GM18951 (cell line): ENCODE results near the gene PPP1R2C.

ENCODE experiments used
- POLR2A ChIP-seq: IDR thresholded peaks from 4 replicates; pipeline ENCODE4 v1.6.1; 2011; ENCODE audit warnings: mild to moderate bottlenecking; ENCODE audit not compliant: insufficient read length, insufficient read depth; ENCODE audit errors: extremely low read depth
- in situ Hi-C: fragments of 300-500 bp; cut with MboI; formaldehyde crosslinking; loops from one replicate; pipeline ENCODE4 v1.12.0; 2022; ENCODE audit warnings: low sequenced_read_pairs, mixed read lengths, inconsistent platforms; ENCODE audit not compliant: unreplicated experiment

The PPP1R2C gene

DNA sequence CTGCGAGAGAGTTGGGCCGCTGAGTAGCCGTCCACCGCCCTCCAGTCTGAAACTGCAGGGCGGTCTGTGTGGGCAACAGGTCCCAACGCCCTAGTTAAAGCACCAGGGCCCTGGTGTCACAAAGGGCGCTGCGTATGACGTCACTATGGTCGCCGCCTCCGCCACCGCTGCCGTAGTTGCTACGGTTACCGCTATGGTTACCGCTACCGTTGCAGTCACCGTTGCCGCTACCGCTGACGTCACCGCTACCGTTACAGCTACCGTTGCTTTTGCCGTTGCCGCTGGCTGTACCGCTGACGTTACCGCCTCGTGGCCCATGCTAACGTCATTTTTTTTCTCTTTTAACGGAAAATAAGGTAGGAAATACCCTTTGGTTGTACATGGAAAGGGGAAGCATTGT lies at the start of gene PPP1R2C:
PPP1R2C (minus strand) TSS at position 68 of the 400 bp plus-strand sequence. CDS start 84 bp downstream, outside the sequence.
- in situ Hi-C loops = no loop called here
- TF ChIP-seq POLR2A = no peak

DNA sequence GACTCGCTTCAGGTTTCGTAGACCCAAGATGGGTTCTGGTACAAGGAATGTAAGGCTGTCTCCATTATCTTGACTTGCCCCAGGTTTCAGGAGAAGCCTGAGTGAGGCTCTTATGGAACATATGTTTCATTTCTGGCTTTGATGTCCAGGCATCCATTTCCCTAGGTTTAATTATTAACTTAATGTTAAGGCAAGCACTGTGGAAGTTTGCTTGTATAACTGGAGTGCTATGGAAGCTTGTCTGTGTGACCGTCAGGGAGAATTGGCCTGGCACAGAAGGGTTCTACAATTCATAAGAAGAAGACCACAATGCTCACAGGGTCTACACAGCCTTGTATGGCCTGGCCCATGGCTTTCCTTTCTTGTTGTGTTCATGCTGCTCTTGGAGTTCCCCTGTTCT lies 47.2 kb upstream of the PPP1R2C start:
- in situ Hi-C loops = no loop called here
- no peak for TF ChIP-seq POLR2A

DNA sequence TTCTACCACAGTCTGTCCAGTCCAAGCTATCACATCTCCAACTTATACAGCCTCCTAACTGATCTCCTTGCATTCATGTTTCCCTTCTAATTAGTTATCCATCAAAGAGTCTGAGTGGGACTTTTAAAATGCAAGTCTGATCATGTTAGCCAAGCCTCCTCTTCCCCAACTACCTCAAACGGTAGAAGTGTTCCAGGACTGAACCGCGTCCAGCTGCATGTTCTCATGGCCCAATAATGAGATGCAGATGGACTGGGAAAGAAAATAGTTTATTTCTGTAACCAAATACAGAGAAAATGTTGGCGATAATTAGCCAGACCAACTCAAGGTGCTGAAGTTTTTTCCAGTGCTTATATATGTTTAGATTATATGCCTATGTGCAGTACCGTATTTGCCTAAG lies 46.6 kb upstream of the PPP1R2C start:
- TF ChIP-seq POLR2A = no peak
- in situ Hi-C loops = no loop called here

DNA sequence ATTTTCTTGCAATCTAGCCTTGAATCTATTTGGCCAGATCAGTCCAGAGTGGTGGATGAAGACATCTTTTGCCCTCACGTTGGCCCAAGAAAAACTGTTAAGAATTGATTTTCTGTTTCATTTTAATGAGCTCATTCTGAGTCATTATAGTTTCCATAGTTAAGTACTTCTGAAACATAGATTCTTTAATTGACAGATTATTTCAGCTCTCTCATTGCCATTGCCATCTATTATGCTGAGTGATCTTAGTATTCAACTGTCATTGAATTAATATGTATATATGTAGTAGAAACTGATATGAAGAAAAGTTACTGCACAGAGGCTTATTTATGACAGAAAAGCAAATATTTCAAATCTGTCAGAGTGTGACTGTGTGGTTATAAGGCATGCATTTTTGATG lies 45.5 kb upstream of the PPP1R2C start:
- in situ Hi-C loops = no loop called here
- TF ChIP-seq POLR2A = no peak

DNA sequence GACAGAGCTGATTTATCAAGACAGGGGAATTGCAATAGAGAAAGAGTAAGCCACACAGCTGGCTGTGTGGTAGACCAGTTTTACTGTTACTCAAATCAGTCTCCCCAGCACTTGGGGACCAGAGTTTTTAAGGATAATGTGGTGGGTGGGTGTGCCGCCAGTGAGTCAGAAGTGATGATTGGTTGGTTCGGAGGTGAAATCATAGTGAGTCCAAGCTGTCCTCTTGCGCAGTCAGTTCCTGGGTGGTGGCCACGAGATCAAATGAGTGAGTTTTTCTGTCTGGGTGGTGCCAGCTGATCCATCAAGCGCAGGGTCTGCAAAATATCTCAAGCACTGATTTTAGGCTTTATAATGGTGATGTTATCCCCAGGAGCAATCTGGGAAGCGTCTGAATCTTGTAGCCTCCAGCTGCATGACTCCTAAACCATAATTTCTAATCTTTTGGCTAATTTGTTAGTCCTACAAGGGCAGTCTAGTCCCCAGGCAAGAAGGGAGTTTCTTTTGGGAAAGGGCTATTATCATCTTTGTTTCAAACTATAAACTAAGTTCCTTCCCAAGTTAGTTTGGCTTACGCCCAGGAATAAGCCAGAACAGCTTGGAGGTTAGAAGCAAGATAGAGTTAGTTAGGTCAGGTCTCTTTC lies 44.0 kb upstream of the PPP1R2C start:
- in situ Hi-C loops = no loop called here
- no peak for TF ChIP-seq POLR2A

DNA sequence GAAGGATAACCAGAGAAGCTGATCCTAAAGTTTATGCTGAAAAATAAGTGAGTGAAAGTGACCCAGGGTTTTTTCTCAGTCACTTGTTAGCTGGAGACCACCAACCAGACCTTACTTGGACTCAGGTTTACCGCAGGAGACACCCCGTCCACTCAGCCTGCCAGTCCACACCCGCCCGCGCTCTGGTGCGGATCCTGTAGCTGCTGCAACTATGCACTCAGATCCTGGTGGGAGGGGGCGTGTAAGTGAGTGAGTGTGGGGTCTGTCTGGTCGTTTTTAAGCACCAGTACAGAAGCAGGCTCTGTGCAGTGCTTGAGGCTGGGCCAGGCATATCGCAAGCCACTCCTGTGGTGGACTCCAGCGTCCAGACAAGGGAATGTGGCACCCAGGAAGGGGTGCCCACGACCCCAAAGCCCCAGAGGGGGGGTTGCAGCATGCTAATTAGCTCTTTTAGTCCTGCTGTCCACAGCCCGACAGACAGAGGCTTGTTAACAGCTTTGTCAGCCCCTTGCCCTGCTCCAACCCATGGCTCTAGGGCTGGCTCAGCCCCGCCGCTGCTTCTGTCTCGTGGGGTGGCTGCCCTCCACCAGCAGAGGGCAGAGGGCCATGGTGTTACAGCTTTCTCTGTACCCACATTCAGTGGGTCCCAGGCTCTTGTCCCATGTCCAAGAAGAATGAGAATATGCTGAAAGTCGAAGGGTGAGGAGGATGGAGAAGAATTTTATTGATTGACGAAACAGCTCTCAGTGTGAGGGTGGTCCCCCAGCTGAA lies 40.4 kb upstream of the PPP1R2C start:
- in situ Hi-C loops = no loop called here
- TF ChIP-seq POLR2A = no peak

DNA sequence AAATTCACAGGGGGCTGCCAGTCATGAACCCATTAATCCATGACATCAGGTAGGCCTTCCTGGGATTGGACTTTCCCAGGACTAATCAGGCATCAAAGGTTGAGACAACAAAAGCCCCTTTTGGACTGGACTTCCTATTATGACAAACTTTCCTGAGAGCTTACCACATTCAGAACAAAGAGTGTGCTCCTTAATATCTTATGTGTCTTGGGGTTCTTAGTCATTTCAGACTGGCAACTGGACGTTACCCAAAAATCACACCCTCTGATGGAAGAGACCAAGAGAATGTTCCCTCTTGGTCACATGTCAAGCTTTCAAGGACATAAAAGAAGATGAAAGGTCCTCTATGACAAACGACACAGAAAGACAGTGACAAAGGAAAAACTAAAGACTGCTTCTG lies 31.6 kb upstream of the PPP1R2C start:
- TF ChIP-seq POLR2A = no peak
- in situ Hi-C loops = no loop called here

DNA sequence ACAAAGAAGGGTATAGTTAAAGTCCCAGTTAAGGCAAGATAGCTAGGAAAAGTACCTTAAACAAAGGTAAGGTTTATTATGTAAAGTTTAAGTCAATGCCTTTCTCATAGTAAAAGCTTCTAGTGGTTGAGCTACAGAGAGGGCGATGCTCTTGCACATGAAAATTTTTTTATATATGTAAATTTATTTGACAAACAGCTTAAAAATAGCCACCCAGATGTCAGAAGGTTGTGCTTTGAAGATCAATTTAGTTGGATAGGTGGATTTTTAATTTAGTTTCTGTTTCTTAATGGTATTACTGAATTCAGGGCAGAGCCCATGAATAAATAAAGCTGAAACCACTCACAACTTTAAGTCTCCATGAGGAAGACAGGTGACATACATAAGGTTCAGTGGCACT lies 29.4 kb upstream of the PPP1R2C start:
- no peak for TF ChIP-seq POLR2A
- in situ Hi-C loops = no loop called here

DNA sequence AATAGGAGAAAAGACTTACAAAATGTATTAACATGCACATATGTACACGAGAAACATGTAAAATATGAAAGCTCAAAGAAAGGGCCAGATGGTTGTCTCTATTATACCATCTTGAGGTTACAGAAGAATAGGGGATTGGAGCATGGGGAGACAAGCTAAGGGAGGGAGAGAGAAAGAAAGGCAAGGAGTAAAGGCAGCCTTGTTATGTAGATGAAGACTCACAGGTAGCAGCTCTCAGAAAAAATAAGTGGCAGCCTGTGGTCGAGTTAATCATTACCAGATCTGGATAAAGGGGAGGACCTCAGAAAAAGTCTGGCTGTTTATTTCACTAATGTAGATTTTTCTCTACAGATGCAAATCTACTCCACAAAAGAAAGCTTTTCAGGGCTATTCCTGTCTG lies 26.6 kb upstream of the PPP1R2C start:
- TF ChIP-seq POLR2A = no peak
- in situ Hi-C loops = no loop called here

DNA sequence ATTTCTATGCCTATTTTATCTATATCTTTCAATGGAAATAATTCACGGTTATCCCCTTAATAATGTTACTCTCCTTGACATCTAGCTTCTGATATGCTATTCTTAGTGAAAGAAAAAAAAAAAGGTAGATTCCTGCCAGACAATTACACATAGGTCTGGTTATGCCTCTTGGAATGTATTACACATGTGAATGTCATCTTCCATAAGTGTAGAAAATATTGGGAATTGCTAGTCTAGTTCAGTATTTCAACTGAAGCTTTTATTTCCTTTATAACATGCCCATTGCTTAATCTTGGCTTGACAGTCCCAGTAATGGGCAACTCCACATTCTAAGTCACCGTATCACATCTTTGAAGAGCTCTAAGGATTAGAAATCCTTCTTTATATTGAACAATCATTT lies 25.4 kb upstream of the PPP1R2C start:
- TF ChIP-seq POLR2A = no peak
- in situ Hi-C loops = no loop called here

DNA sequence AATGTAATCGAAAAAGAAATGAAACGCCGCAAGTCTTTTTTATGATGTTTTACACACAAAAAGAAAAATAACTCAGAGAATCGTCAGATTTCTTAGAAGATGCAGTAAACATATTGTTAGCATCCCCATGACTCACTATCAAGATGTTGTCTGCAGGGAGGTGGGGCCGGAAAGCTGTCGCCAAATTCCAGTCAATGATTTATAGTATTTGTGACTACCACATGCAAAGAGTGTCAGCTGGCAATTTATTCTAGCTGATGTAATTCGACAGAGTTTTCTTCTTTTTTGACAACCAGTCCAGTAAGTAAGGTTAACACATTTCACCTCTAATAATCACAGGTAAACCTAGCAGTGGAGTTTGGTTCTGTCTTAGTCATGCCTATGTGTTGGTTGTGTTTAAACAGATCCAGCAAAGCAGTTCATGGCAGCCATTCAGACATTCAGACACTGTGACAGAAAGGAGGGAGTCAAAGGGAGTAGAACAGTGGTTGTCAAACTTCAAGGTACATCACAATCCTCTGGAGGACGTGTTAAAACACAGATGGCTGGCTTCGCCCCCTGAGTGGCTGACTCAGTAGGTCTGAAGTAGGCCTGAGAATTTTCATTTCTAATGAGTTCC lies 19.8 kb upstream of the PPP1R2C start:
- TF ChIP-seq POLR2A = no peak
- in situ Hi-C loops = no loop called here

DNA sequence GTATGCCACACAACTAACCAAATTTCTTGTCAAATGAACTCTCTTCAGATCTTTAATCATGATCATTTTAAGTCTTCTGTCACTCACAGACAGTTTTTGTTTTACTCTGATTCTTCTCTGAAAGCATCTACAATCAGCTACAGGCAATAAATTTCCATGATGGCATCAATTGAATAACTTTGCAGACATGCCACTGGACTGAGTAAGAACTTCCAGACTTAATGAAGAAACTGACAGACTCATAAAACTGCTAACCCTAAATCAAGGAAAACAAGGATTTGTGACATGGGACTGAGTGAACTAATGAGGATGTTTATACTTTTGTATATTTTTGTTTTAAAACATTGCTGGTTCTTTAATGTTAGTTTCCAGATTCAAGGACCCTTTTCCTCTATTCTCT lies 5.5 kb upstream of the PPP1R2C start:
- TF ChIP-seq POLR2A = no peak
- in situ Hi-C loops = no loop called here

DNA sequence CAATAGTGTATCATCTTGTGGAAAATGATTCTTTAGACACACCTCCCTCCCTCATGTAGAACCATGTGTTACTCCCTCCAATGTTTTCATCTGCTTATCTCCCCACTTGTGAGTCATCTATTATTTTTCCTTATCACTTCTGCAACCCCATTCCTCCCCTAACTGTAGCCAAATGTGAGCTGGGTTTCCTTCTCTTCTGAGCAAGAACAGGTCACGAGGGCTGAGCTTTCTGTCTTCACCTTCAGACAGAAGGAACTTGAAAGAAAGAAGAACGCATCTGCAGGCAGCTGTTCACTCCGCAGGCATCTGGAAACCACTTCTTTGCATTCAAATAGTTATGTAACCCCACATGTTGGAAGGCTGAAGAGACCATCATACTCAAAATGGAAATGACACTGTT lies 1.8 kb downstream of the PPP1R2C start:
- in situ Hi-C loops = no loop called here

DNA sequence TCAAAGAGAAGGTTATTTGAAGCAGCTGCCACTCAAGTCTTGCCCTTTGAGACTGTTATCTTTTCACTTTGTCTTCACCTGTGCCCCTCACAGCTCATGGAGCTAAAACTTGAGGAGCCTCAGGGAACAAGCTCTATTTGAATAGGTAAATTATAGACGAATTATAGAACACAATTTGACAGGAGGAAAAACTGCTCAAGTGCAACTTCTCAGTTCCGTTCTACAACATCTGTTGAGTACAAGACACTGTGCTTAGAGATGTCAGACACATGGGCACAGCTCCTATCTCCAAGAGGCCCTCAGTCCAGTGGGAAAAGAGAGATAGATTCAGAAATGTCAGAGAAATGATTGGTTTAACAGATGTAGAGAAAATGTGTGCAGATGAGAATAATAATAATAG lies 5.1 kb downstream of the PPP1R2C start:
- TF ChIP-seq POLR2A = no peak
- in situ Hi-C loops = no loop called here

More for the DNA sequence above, 1.8 kb downstream of the PPP1R2C start:
- no peak for TF ChIP-seq POLR2A
